GM12878 (cell line): ENCODE measurements around the gene NUMA1. TPM values are rescaled to one million over a fixed set of nuclear protein-coding genes. Genes with fewer than 3 reads are reported as not detected.
A peak's percentile ranks its signal among the peaks of the same experiment; 100 is the strongest.

Experiments
- ATAC-seq: fragments of 200-7000 bp; cut with Tn5 transposase; 3 replicates; pipeline ENCODE4 v1.9.1; 2020; ENCODE audit warnings: mild to moderate bottlenecking, moderate library complexity
- BruUV-seq: library from RNA; stranded (reverse); fragments of 400-500 nt; replicated peaks from 2 replicates; lab custom pipeline; 2021; lab: Mats Ljungman, UMichigan
- CTCF ChIA-PET: fragments of 300-600 bp; sonication (Branson Sonifier 250); formaldehyde crosslinking; extraction: SDS; loops from one replicate; lab custom pipeline; 2021; ENCODE audit warnings: inconsistent platforms; lab: Yijun Ruan, JAX
- POLR2A ChIA-PET: fragments of 350-600 bp; formaldehyde crosslinking; extraction: SDS; loops from one replicate; lab custom pipeline; 2021; ENCODE audit warnings: inconsistent platforms; lab: Charles Lee
- RAD21 ChIA-PET: fragments of 300-600 bp; sonication (Branson Sonifier 250); formaldehyde crosslinking; loops from one replicate; lab custom pipeline; 2023; ENCODE audit warnings: antibody characterized with exemption; ENCODE audit not compliant: unreplicated experiment; lab: Charles Lee
- SMC1A ChIA-PET: fragments of 300-600 bp; sonication (Branson Sonifier 250); formaldehyde crosslinking; loops from one replicate; lab custom pipeline; 2023; ENCODE audit not compliant: unreplicated experiment, uncharacterized antibody; lab: Charles Lee
- DNase-seq: peaks from one replicate; pipeline ENCODE4 v3.0.0-alpha.2; 2011; ENCODE audit warnings: low read depth, low spot score
- FAIRE-seq: peaks from 3 replicates; lab custom pipeline; 2011; peaks lifted over from hg19 to GRCh38; lab: Jason Lieb, UNC
- H2AFZ ChIP-seq: 2 replicates; pipeline ENCODE4 v1.6.0; 2011; ENCODE audit warnings: low read depth, low read length, control low read depth; ENCODE audit not compliant: control insufficient read depth
- H3K27ac ChIP-seq: 2 replicates; pipeline ENCODE4 v1.5.1; 2011; ENCODE audit warnings: control low read depth; ENCODE audit not compliant: control insufficient read depth, insufficient read depth
- H3K27me3 ChIP-seq, 2 experiments: replicated peaks in 1 of 2; 2 replicates each; pipeline versions ENCODE4 v1.6.0 to v1.6.1; 2011; ENCODE audit warnings: low read length in 1 of 2; ENCODE audit not compliant: control insufficient read depth in 2 of 2, insufficient read depth in 2 of 2
- H3K36me3 ChIP-seq, 2 experiments: 2 replicates each; pipeline ENCODE4 v1.5.1; 2011; ENCODE audit warnings: low read length in 1 of 2; ENCODE audit not compliant: control insufficient read depth in 2 of 2, insufficient read depth in 2 of 2
- H3K4me1 ChIP-seq: 2 replicates; pipeline ENCODE4 v1.6.1; 2011; ENCODE audit warnings: mild to moderate bottlenecking, low read length, moderate library complexity, mixed read lengths; ENCODE audit not compliant: control insufficient read depth, insufficient read depth
- H3K4me2 ChIP-seq: 2 replicates; pipeline ENCODE4 v1.6.0; 2011; ENCODE audit warnings: control low read depth; ENCODE audit not compliant: control insufficient read depth, insufficient read depth
- H3K4me3 ChIP-seq: fragments of 200-600 bp; sonication (generic); 2 replicates; pipeline ENCODE4 v1.5.1; 2016
- H3K79me2 ChIP-seq: 2 replicates; pipeline ENCODE4 v1.6.0; 2011; ENCODE audit warnings: low read length; ENCODE audit not compliant: control insufficient read depth, insufficient read depth
- H3K9ac ChIP-seq: 2 replicates; pipeline ENCODE4 v1.8.0; 2011; ENCODE audit warnings: low read length, control low read depth, mixed read lengths; ENCODE audit not compliant: control insufficient read depth, insufficient read depth
- H3K9me3 ChIP-seq: replicated peaks from 3 replicates; pipeline ENCODE4 v1.5.1; 2011; ENCODE audit warnings: mild to moderate bottlenecking, low read length; ENCODE audit not compliant: control insufficient read depth, insufficient read depth
- H4K20me1 ChIP-seq: 2 replicates; pipeline ENCODE4 v1.6.0; 2011; ENCODE audit not compliant: control insufficient read depth, insufficient read depth
- CREB1 ChIP-seq: IDR thresholded peaks from 2 replicates; pipeline ENCODE4 v1.6.1; 2012; ENCODE audit warnings: low read depth, mild to moderate bottlenecking, inconsistent platforms
- CTCF ChIP-seq, 3 experiments: IDR thresholded peaks in 2 of 3; conservative IDR thresholded peaks in 1 of 3; 2 replicates each; pipeline ENCODE4 v1.5.1; 2011; ENCODE audit warnings: low read depth in 3 of 3, low read length in 3 of 3, mild to moderate bottlenecking in 3 of 3, control low read depth in 2 of 3, moderate library complexity in 2 of 3, inconsistent platforms in 1 of 3, mixed read lengths in 1 of 3; ENCODE audit not compliant: control insufficient read depth in 2 of 3, insufficient read depth in 1 of 3; ENCODE audit errors: extremely low read depth in 1 of 3
- CUX1 ChIP-seq: IDR thresholded peaks from 2 replicates; pipeline ENCODE4 v1.6.1; 2012; ENCODE audit warnings: improper control_type of control experiment, low read depth, low read length; ENCODE audit not compliant: insufficient replicate concordance
- ESRRA ChIP-seq: IDR thresholded peaks from 2 replicates; pipeline ENCODE4 v1.6.1; 2012; ENCODE audit warnings: mild to moderate bottlenecking, low read length, improper control_type of control experiment
- FOXM1 ChIP-seq: IDR thresholded peaks from 2 replicates; pipeline ENCODE4 v1.6.1; 2012; ENCODE audit warnings: low read depth, mild to moderate bottlenecking, inconsistent platforms, low read length, moderate library complexity
- JUND ChIP-seq: IDR thresholded peaks from 2 replicates; pipeline ENCODE4 v1.6.1; 2012; ENCODE audit warnings: low read depth, mild to moderate bottlenecking, low read length, improper control_type of control experiment, moderate library complexity
- NR2F1 ChIP-seq: fragments of 450-650 bp; conservative IDR thresholded peaks from 2 replicates; pipeline ENCODE4 v1.6.1; 2017; ENCODE audit warnings: mild to moderate bottlenecking
- RAD21 ChIP-seq: IDR thresholded peaks from 2 replicates; pipeline ENCODE4 v1.6.1; 2011; ENCODE audit warnings: mild to moderate bottlenecking, low read depth, low read length, moderate library complexity; ENCODE audit not compliant: insufficient read depth
- RUNX3 ChIP-seq: IDR thresholded peaks from 2 replicates; pipeline ENCODE4 v1.6.1; 2012; ENCODE audit warnings: low read length, inconsistent platforms
- SMC3 ChIP-seq: IDR thresholded peaks from 2 replicates; pipeline ENCODE4 v1.6.1; 2011; ENCODE audit warnings: low read length, improper control_type of control experiment, borderline replicate concordance
- SREBF1 ChIP-seq: IDR thresholded peaks from 2 replicates; pipeline ENCODE4 v1.6.1; 2012; ENCODE audit warnings: mild to moderate bottlenecking, low read length
- WRNIP1 ChIP-seq: IDR thresholded peaks from 2 replicates; pipeline ENCODE4 v1.6.1; 2011; ENCODE audit warnings: low read depth, low read length, improper control_type of control experiment, borderline replicate concordance
- YY1 ChIP-seq: IDR thresholded peaks from 2 replicates; pipeline ENCODE4 v1.6.1; 2011; ENCODE audit warnings: low read depth, mild to moderate bottlenecking, low read length
- WGBS: methylation state at CpG from one replicate; pipeline ENCODE4 v1.1.6; 2016; ENCODE audit warnings: low lambda C conversion rate; ENCODE audit not compliant: insufficient replicate concordance, insufficient coverage; ENCODE audit errors: missing lambda C conversion rate; 5-methylcytosine and 5-hydroxymethylcytosine counted together
- in situ Hi-C: fragments of 300-500 bp; cut with MboI; formaldehyde crosslinking; loops from 9 replicates; pipeline ENCODE4 v1.14.3; 2018; ENCODE audit warnings: mixed read lengths
- intact Hi-C: fragments of 100-400 bp; cut with micrococcal nuclease; formaldehyde crosslinking; loops from one replicate; pipeline ENCODE4 v1.14.2; 2022; ENCODE audit not compliant: unreplicated experiment
- polyA plus RNA-seq, 11 experiments: library from polyadenylated mRNA; depleted of rRNA in 4 of 11; unstranded in 6 of 11; stranded (reverse) in 5 of 11; fragments of >200 nt; fragmentation: Nextera tagmentation in 4 of 11; fragmentation: Illumina TruSeq in 1 of 11; extraction: Ambion mirVana in 4 of 11; extraction: Trizol in 1 of 11; gene quantifications; 1 replicate in 1 of 11; 2 replicates in 10 of 11; pipeline versions ENCODE4 v1.2.1 to v1.2.3, GENCODE V29; 2011 to 2016; ENCODE audit warnings: inconsistent platforms in 2 of 11, missing spikeins in 2 of 11, low read depth in 1 of 11
- total RNA-seq, 4 experiments: library from RNA; depleted of rRNA in 3 of 4; stranded (reverse); fragments of >200 nt in 3 of 4; fragmentation: Illumina TruSeq in 1 of 4; extraction: Trizol in 1 of 4; gene quantifications; 2 replicates each; pipeline versions ENCODE4 v1.2.1 to v1.2.3, GENCODE V29; 2013 to 2021
- TF ChIP-seq, protein P1 (sequence below): IDR thresholded peaks from 2 replicates; pipeline ENCODE4 v1.6.1; 2011; ENCODE audit warnings: low read depth, mild to moderate bottlenecking, low read length, moderate library complexity, borderline replicate concordance; ENCODE audit errors: extremely low read depth

Gene NUMA1
- total and polyA plus RNA-seq, 10 of the 15 experiments (the other 5 are each of a cell fraction or from before 2014, with no cell fraction given), result 5.5 to 111 (median 61.0) TPM

DNA sequence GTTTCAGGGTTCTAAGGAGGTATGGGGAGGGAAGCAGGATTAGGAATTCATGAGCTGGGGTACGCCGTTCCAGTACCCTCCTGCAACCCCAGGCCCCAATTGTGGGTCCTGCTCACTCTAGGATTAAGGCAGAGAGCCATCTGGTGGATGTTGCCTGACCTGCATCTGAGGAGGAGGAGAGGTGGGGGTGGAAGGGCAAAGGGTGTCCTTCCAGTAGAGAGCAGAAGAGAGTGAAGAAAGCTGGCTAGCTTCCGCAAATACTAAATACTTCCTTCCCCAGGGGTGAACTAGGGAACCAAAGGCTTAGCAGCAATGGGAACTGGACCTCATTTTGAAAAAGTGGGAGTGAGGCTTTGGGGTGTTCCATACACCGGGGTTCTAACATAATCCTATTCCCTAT is 10.9 kb upstream of the NUMA1 start:
- CTCF ChIA-PET, result interaction anchor here (0.6 to 14.0 kb wide), 53 partner anchors 8 to 414 kb away, joined by 3 to 416 read pairs (median 4); partner anchors contain the start of genes ANAPC15, IL18BP and LAMTOR1
- no peaks in the 10 kb centered on the region for H3K9me3 ChIP-seq
- ATAC-seq (peak; percentile 99), DNase-seq (no peak), FAIRE-seq (peak; percentile 80)
- WGBS, result 74% methylated on average over 4 of the region's 4 CpGs
- peaks cover 3 to 9% of the 10 kb centered on the region in 2 experiments; a peak in 3 of 4 replicates for H3K36me3 ChIP-seq
- intact Hi-C loops (loop anchor here (1.0 kb wide), 2 partner anchors 66 to 114 kb away; no protein-coding TSS in a partner anchor), in situ Hi-C loops (no loop called here)
- RAD21 ChIA-PET, result interaction anchor here (0.6 to 6.6 kb wide), 18 partner anchors 9 to 340 kb away, joined by 3 to 112 read pairs (median 6); partner anchors contain the start of genes ANAPC15, LRRC51, RNF121 and XNDC1N
- H4K20me1 ChIP-seq, result no peaks in the 10 kb centered on the region
- H2AFZ ChIP-seq, result no peak overlapping the region
- H3K4me3 ChIP-seq, result no peak overlapping the region
- no peak overlapping the region for H3K27ac ChIP-seq
- POLR2A ChIA-PET, result interaction anchor here (0.9 to 2.2 kb wide), 5 partner anchors 16 to 65 kb away, joined by 3 to 14 read pairs (median 3); no protein-coding TSS in a partner anchor
- SMC1A ChIA-PET, result interaction anchor here (0.6 to 14.0 kb wide), 34 partner anchors 9 to 435 kb away, joined by 3 to 245 read pairs (median 5); partner anchors contain the start of genes ANAPC15, LAMTOR1, LRRC51 and XNDC1N
- H3K4me2 ChIP-seq, result no peak overlapping the region
- BruUV-seq, result no TSS peak
- H3K27me3 ChIP-seq, result no peaks in the 10 kb centered on the region
- no peaks in the 10 kb centered on the region for H3K4me1 ChIP-seq
- no peak overlapping the region for H3K9ac ChIP-seq
- H3K79me2 ChIP-seq, result no peaks in the 10 kb centered on the region
- TF ChIP-seq NR2F1 (peak; percentile 42; the same call in 1 of the 2 replicates), ESRRA (peak; percentile 42; the same call in 1 of the 2 replicates), YY1 (peak; percentile 71), CTCF (IDR thresholded peaks at IDR 0.05 in 2 of 3, conservative IDR thresholded peaks at IDR 0.05 in 1 of 3; ENCODE audit: control insufficient read depth in 2 of 3, extremely low read depth in 1 of 3, insufficient read depth in 1 of 3, low read depth in 3 of 3, low read length in 3 of 3) (peak; percentile 84 to 91 (median 89)), WRNIP1 (0 out of 2 replicates have a peak, but pooled peaks have one; percentile 34), RAD21 (peak; percentile 93), RUNX3 (0 out of 2 replicates have a peak, but pooled peaks have one; percentile 16), SMC3 (peak; percentile 96), CREB1 (no peak), JUND (no peak), CUX1 (no peak), FOXM1 (0 out of 2 replicates have a peak, but pooled peaks have one; percentile 38), SREBF1 (no peak)
- TF ChIP-seq, protein P1, sequence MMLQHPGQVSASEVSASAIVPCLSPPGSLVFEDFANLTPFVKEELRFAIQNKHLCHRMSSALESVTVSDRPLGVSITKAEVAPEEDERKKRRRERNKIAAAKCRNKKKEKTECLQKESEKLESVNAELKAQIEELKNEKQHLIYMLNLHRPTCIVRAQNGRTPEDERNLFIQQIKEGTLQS, result peak; percentile 1; the same call in 1 of the 2 replicates
